T-helper 22 cell (primary cell): ENCODE data around the gene PCCA.

ENCODE experiments used
- DNase-seq: peaks from one replicate; pipeline ENCODE4 v3.0.0-alpha.2; 2020; ENCODE audit warnings: low read depth

Gene PCCA

GRCh38 chr13:100470866-100471505 is 382.1 kb downstream of the PCCA start:
- DNase-seq: no peak

- DNase-seq: no peak
Measured at GRCh38 chr13:100473087-100473486, 384.2 kb downstream of the PCCA start.

- DNase-seq: no peak
Measured at GRCh38 chr13:100473501-100474044, 384.7 kb downstream of the PCCA start.

GRCh38 chr13:100476963-100477362 is 388.1 kb downstream of the PCCA start:
- no peak for DNase-seq

GRCh38 chr13:100478107-100478809 is 389.4 kb downstream of the PCCA start:
- DNase-seq: no peak

GRCh38 chr13:100480676-100481075 is 391.8 kb downstream of the PCCA start:
- DNase-seq: no peak

- no peak for DNase-seq
Measured at GRCh38 chr13:100483139-100483538, 394.2 kb downstream of the PCCA start.

- DNase-seq: no peak
Measured at GRCh38 chr13:100483841-100484381, 395.0 kb downstream of the PCCA start.

GRCh38 chr13:100484702-100485101 is 395.8 kb downstream of the PCCA start:
- DNase-seq: no peak

GRCh38 chr13:100485265-100485664 is 396.4 kb downstream of the PCCA start:
- DNase-seq: no peak

- no peak for DNase-seq
Measured at GRCh38 chr13:100490692-100491091, 401.8 kb downstream of the PCCA start.

GRCh38 chr13:100491164-100491842 is 402.4 kb downstream of the PCCA start:
- no peak for DNase-seq

GRCh38 chr13:100493418-100493817 is 404.5 kb downstream of the PCCA start:
- no peak for DNase-seq

- DNase-seq: no peak
Measured at GRCh38 chr13:100495455-100495854, 406.6 kb downstream of the PCCA start.

GRCh38 chr13:100497389-100497788 is 408.5 kb downstream of the PCCA start:
- no peak for DNase-seq

GRCh38 chr13:100502446-100502845 is 413.6 kb downstream of the PCCA start:
- DNase-seq: no peak

GRCh38 chr13:100503622-100504021 is 414.7 kb downstream of the PCCA start:
- DNase-seq: no peak

- DNase-seq: no peak
Measured at GRCh38 chr13:100506154-100506553, 417.3 kb downstream of the PCCA start.

- DNase-seq: no peak
Measured at GRCh38 chr13:100506600-100507422, 417.9 kb downstream of the PCCA start.

GRCh38 chr13:100508455-100508854 is 419.6 kb downstream of the PCCA start:
- no peak for DNase-seq

- no peak for DNase-seq
Measured at GRCh38 chr13:100508996-100509395, 420.1 kb downstream of the PCCA start.
